Lung (tissue), 12 donors: ENCODE data around the gene GRN. TPM values are rescaled to one million over a fixed set of nuclear protein-coding genes. Genes with fewer than 3 reads are reported as not detected.

Source experiments
- ATAC-seq: fragments of 200-7000 bp; cut with Tn5 transposase; one replicate; pipeline ENCODE4 v1.9.1; 2020; ENCODE audit warnings: moderate number of reproducible peaks; ENCODE audit not compliant: insufficient read depth, low FRiP score
- DNase-seq, 3 donors: peaks; one replicate each; pipeline ENCODE4 v3.0.0-alpha.2; 2013 to 2017
- H3K27ac ChIP-seq, 2 donors: one replicate each; pipeline ENCODE4 v1.5.1; 2013; ENCODE audit warnings: mild to moderate bottlenecking in 2 of 2, moderate library complexity in 2 of 2, control low read depth in 1 of 2, inconsistent platforms in 1 of 2, low read depth in 1 of 2, low read length in 1 of 2
- H3K27me3 ChIP-seq, 3 donors: one replicate each; pipeline ENCODE4 v1.5.1; 2013; ENCODE audit warnings: low read length in 2 of 3; ENCODE audit not compliant: control insufficient read depth in 3 of 3, insufficient read depth in 3 of 3
- H3K36me3 ChIP-seq, 4 donors: one replicate each; pipeline ENCODE4 v1.5.1; 2013; ENCODE audit warnings: low read length in 4 of 4, mild to moderate bottlenecking in 1 of 4, moderate library complexity in 1 of 4; ENCODE audit not compliant: control insufficient read depth in 4 of 4, insufficient read depth in 4 of 4
- H3K4me1 ChIP-seq, 5 donors: one replicate each; pipeline ENCODE4 v1.5.1; 2013; ENCODE audit warnings: low read length in 5 of 5, mild to moderate bottlenecking in 2 of 5, moderate library complexity in 1 of 5; ENCODE audit not compliant: control insufficient read depth in 5 of 5, insufficient read depth in 5 of 5
- H3K4me3 ChIP-seq: one replicate; pipeline ENCODE4 v1.5.1; 2013; ENCODE audit warnings: mild to moderate bottlenecking, control low read depth, moderate library complexity
- H3K9ac ChIP-seq, 2 donors: one replicate each; pipeline ENCODE4 v1.5.1; 2013; ENCODE audit warnings: low read length in 2 of 2, control low read depth in 1 of 2; ENCODE audit not compliant: insufficient read depth in 1 of 2
- H3K9me3 ChIP-seq, 4 donors: one replicate each; pipeline ENCODE4 v1.5.1; 2013; ENCODE audit warnings: low read length in 3 of 4, mild to moderate bottlenecking in 1 of 4, moderate library complexity in 1 of 4; ENCODE audit not compliant: control insufficient read depth in 4 of 4, insufficient read depth in 3 of 4
- CTCF ChIP-seq: IDR thresholded peaks from 2 replicates; pipeline ENCODE4 v1.5.1; 2012; ENCODE audit warnings: mild to moderate bottlenecking; ENCODE audit errors: control extremely low read depth, extremely low read depth
- WGBS, 2 donors: extraction: QIAGEN DNeasy Blood & Tissue Kit; methylation state at CpG; one replicate each; pipeline ENCODE4 v1.1.7; 2013; 5-methylcytosine and 5-hydroxymethylcytosine counted together
- polyA plus RNA-seq, 2 donors: library from polyadenylated mRNA; stranded (reverse); fragments of 200-250 nt; gene quantifications; one replicate each; pipeline ENCODE4 v1.2.1, GENCODE V29; 2013
- total RNA-seq, 2 donors: library from RNA; depleted of rRNA in 1 of 2; stranded (reverse); fragments of >200 nt in 1 of 2; gene quantifications; one replicate each; pipeline ENCODE4 v1.2.1, GENCODE V29; 2014 to 2021
- donor health status: control.
- donor health status: control.
- donor health status: Bipolar disorder and iron deficiency.
- donor health status: healthy.
- donor health status: DM: yes; HTN: yes; CAD: no.

Gene GRN
- total and polyA plus RNA-seq, 4 donors, result 160 to 753 (median 510) TPM

GRCh38 chr17:44317545-44317944, 27.6 kb upstream of the GRN start:
- Histone ChIP-seq H3K27ac (no peak overlapping the region), H3K4me1 (peaks cover 0 to 10% (median 4%) of the 10 kb centered on the region in 5 donors), H3K27me3 (peaks cover 6 to 47% (median 35%) of the 10 kb centered on the region in 3 donors), H3K9ac (no peak overlapping the region), H3K4me3 (no peak overlapping the region), H3K36me3 (peaks cover 0 to 28% (median 11%) of the 10 kb centered on the region in 4 donors), H3K9me3 (peaks cover 0 to 3% (median 0%) of the 10 kb centered on the region in 4 donors)
- 87 to 88% methylated on average over 6 of the region's 6 CpGs for WGBS, 2 donors
- no peak for TF ChIP-seq CTCF
- ATAC-seq (no peak), DNase-seq (no peak)

- Histone ChIP-seq H3K27me3 (peaks cover 0 to 42% (median 34%) of the 10 kb centered on the region in 3 donors), H3K27ac (no peak overlapping the region), H3K9ac (no peak overlapping the region), H3K4me3 (no peak overlapping the region), H3K36me3 (peaks cover 0 to 28% (median 11%) of the 10 kb centered on the region in 4 donors), H3K4me1 (peaks cover 0 to 10% (median 4%) of the 10 kb centered on the region in 5 donors), H3K9me3 (peaks cover 0 to 3% (median 0%) of the 10 kb centered on the region in 4 donors)
- DNase-seq (no peak), ATAC-seq (no peak)
- no peak for TF ChIP-seq CTCF
- WGBS, 2 donors, result 83 to 84% methylated on average over 13 to 15 of the region's 15 CpGs
Measured at GRCh38 chr17:44318077-44318892, 26.8 kb upstream of the GRN start.

GRCh38 chr17:44320066-44320465, 25.0 kb upstream of the GRN start:
- H3K36me3 ChIP-seq, result peaks cover 0 to 28% (median 11%) of the 10 kb centered on the region in 4 donors
- peaks cover 0 to 28% (median 23%) of the 10 kb centered on the region in 3 donors for H3K27me3 ChIP-seq
- TF ChIP-seq CTCF, result no peak
- H3K4me3 ChIP-seq, result no peak overlapping the region
- 90 to 95% methylated on average over 18 of the region's 18 CpGs for WGBS, 2 donors
- no peak for ATAC-seq
- peaks cover 0 to 10% (median 3%) of the 10 kb centered on the region in 5 donors for H3K4me1 ChIP-seq
- H3K9ac ChIP-seq, result no peak overlapping the region
- no peak for DNase-seq
- peaks cover 0 to 3% (median 0%) of the 10 kb centered on the region in 4 donors for H3K9me3 ChIP-seq
- H3K27ac ChIP-seq, result no peak overlapping the region
